Activated CD4-positive, alpha-beta T cell treated with anti-CD3 and anti-CD28 coated beads, Interleukin-2, Interleukin-4, amounts not matched to agents 100 ng/mL and 50 ng/mL, durations not matched to agents 16 hours and 8 hours (primary cell): ENCODE measurements around the gene BPIFB4.
"Not testable (repeated sequence)": the region's sequence is repeated elsewhere in the genome, so short reads cannot be mapped to it uniquely, and the experiment has no call there.

ENCODE experiments used
- DNase-seq: peaks from one replicate; pipeline ENCODE4 v3.0.0-alpha.2; 2020; ENCODE audit warnings: low spot score

The BPIFB4 gene

DNA sequence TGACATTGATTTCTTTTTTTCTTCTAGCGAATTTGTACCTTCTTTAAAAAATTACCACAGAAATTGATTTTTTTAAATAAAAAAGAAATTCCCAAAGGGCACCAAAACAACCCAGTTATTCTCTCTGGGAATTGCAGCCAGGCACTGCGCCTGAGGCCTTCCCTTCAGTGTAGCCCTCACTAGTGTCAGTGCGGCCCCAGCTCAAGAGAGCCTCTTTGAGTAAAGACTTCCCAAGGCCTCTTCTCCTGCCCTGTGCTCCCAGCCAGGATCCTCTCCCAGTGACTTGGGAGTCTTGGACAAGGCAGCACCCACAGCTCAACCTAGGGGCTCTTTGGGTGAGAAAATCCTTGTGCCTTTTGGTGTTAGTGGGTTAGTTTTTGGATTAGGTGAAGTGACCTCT is 41.5 kb downstream of the BPIFB4 start:
- DNase-seq, result no peak

DNA sequence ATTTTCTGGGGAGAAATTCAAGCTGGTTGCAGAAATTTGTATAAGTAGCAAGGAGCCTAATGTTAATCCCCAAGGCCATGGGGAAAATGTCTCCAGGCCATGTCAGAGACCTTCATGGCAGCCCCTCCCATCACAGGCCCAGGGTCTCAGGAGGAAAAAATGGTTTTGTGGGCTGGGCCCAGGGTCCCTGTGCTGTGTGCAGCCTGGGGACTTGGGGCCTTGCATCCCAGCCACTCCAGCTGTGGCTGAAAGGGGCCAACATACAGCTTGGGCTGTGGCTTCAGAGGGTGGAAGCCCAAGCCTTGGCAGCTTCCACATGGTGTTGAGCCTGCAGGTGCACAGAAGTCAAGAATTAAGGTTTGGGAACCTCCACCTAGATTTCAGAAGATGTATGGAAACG is 42.9 kb downstream of the BPIFB4 start:
- not testable (repeated sequence) for DNase-seq

DNA sequence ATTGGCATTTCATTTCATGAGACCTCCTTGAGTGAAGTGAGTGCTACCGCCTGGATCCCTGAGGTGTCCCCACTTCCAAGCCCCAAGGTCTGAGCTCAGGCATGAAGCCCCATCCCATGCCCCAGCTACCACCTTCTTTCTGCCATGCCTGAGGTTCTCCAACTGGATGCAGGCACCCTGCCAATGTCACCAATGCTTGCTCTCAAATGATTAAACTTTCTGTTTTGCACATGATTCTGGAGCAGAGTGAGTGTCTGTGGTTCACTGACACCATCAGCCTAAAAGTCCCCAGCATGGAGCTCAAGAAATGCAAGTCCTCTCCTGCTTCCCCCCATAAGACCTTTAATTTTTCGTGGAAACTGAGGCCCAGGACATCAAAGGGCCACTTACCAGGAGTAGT is 44.8 kb downstream of the BPIFB4 start:
- DNase-seq, result no peak

DNA sequence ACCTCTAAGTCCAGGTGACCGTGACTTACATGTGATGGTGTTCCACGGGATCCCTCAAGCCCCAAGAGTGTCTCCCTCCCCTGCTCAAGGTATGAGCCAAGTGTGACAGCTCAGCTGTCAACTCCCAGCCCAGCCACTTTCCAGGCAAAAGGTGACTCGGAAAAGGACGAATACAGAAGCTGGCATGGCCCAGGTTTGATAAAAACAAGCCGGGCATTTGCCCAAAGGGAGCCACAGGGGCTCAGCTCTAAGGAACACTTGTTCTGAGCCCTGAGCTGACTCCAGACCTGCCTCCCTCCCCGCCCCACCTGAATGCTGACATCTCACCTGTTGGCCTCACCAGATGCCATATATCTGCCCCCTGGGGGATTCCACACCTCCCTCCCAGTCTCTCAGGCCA is 45.6 kb downstream of the BPIFB4 start:
- DNase-seq, result no peak

DNA sequence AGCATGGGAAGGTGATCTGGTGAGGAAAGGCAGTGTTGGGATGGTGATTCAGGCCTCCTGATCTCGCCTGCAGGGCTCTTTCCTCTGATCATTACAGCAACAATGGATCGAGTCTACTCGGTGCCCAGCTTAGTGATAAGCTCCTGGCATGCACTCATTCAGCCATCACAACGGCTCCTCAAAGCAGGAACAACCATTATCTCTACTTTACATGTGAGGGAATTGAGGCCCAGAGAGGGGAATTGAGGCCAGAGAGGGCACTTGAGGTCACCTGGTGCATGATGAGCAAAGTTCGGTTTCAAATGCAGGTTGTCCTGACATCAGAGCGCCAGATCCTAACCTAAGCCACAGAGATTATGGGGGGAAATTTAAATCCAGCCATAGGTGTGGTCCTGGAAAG is 46.5 kb downstream of the BPIFB4 start:
- no peak for DNase-seq

DNA sequence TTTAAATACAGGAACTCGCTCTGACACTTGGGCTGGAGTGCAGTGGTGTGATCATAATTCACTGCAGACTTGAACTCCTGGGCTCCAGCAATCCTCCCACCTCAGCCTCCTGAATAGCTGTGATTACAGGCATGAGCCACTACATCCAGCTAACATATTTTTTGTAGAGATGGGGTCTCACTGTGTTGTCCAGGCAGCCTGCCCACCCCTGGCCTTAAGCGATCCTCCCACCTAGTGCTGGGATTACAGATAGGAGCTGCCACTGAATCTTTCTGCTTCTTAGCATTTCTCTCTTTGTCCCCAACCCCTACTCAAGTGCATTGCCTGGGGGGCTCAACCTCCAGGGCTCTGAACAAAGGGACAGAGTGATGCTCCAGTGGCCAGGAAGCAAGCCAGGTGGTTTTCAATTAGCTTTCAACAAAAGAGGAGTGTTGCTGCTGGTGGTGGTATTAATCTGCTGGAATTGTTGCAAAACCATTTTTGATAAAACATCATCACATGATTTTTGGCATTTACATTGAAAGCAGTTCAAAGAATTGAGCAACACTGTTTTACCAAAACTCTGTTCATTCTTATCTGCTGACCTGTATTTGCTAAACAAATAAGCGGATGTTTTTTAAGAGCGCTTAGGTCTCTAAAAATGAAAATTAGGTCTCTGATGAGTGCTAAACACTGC is 48.1 kb downstream of the BPIFB4 start:
- no peak for DNase-seq

DNA sequence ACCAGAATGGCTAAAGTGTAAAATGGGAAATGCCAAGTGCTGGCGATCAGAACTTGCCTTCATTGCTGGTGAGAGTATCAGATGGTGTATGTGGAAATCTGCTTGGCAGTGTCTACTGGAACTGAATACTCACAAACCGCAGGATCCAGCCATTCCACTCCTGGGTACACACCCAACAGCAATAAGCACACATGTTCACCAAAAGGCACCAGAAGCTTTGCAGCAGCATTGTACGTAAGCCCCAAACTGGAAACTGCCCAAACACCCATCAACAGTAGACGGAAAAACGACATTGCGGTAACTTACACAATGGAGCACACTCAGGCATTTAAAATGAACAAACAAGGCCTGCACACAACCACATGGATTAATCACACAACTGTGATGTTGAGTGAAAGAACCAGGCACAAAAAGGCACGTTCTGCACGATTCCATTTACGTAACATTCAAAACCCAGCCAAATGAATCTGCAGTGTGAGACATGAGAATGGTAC is 51.2 kb downstream of the BPIFB4 start:
- DNase-seq, result no peak

DNA sequence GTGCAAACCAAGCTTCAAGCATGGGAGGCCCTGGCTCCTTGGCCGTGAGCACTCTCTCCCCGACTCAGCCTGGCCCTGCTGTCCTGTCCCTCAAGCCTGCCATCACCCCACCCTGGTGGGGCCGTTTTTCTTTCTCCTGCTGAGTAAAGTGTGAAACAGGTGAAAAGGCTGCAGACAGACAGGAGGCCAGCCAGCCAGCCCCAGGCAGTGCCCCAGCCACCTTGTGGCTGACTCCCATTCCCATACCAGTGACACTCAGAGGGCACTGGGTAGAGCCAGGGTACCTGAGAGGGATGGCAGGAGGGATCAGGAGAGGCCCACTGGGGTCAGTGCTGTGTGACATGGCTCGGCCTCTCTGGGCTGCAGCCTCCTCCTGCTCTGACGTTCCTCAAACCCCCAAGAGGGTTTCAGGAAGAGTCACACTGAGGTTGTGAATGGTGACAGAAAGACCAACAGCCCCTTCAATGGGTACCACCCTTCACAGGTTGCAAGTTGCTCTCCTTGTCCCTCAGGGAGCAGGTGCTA is 52.6 kb downstream of the BPIFB4 start:
- no peak for DNase-seq

DNA sequence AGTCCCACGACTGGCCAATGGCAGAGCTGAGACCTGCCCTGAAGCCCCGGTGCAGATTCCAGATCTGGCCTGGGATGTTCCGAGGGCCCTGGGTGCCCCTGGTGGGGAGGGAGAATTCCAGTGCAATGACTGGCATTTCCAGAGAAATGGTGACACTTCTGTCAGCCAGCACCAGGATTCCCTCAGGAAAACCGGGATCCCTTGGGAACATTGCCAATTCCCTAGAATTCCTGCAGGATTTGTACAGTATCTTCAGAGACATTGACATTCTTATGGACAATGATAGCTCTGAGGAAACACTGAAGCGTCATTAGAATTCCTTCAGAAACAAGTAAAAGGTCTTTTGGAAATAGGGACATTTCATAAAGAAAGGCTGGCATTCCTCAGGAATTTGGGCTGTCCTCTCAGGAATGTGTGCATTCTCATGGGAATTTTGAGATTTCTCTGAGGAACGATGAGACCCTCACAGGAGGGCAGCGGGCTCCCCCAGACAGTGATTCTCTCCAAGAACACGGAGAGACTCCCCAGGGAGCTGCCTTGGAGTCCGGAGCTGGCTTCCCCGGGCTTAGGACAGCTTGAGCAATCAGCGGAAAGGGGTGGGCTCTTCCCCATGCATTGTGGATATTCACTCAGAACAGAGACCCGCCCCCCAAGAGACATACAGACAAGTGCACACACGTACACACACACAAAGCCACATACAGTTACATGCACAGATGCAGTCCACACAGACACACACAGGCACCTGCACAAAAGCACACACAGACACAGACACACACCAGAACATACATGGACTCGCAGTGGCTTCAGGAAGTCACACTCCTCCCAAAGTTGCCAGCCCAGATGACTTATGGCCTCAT is 53.3 kb downstream of the BPIFB4 start:
- no peak for DNase-seq

DNA sequence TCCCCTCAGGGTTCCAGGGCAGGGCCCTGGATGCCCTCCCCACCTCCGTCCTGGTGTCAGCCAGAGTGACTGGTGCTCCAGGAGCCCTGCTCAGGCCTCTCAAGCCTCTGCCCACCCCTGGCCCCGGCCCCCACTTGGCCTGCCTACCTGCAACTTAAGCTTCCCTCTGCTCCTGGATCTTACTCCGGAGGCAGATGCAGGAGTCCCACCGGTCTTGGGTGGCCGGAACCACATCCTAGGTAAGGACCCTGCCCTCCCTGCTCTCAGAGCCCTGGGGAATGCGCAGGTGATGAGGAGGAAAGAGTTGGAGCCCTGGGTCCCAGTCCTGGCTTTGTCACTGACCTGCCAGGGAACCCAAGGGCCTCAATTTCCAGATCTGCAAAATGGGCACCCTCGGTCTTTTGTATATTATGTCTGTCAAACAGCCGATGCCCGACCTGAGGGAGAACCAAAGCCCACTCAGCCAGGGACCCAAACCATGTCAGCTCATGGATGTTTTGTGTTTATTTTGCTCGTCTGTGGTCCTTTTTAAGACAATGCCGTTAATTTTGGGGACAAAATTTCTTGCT is 54.0 kb downstream of the BPIFB4 start:
- DNase-seq, result no peak

DNA sequence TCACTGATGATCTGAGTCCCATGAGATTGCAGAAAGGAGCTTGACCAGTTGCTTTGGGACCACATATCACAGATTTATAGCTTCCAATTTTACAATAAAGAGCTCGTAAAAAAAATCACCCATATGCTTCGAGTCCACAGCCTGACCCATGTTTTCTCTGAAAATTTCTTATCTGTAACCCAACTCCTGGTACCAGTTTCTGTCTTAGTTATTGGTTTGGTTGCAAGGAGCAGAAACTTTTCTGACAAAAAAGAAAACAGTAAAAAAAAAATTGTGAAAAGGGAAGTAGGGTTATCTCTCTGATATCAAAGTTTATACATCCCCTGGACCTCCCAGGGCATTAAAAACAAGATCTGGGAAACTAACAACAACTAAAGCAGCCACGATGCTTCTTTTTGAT is 57.8 kb downstream of the BPIFB4 start:
- no peak for DNase-seq

DNA sequence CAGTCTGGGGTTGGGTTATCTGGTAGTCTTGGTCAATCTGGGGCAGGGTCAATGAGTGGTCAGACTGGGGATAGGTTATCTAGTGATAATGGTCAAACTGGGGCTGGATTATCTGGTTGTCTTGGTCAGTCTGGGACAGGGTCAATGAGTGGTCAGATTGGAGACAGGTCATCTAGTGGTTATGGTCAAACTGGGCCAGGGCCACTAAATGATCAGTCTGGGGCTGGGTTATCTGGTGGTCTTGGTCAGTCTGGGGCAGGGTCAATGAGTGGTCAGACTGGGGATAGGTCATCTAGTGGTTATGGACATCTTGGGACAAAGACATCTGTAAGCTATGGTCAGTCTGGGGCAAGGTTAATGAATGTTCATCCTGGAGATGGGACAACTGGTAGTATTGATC is 60.0 kb downstream of the BPIFB4 start:
- DNase-seq, result no peak

DNA sequence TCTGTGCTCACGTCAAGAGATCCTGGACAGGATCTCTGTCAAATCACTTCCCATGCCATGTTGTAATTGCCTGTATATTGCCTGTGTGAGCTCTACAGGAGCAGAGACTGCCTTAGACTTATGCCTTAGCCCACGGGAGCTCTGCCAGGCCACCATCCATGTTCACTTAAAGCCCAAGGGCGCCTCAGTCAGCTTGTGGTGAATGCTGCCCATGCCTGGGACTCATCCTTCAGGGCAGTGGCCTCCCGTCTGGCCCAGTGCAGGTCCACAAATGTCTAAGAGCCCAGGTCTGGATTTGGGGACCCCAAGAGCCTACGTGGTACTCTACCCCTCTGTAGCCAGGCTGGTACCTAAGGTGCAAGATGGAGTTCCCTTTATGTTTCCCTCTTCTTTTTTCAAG is 66.1 kb downstream of the BPIFB4 start:
- no peak for DNase-seq

DNA sequence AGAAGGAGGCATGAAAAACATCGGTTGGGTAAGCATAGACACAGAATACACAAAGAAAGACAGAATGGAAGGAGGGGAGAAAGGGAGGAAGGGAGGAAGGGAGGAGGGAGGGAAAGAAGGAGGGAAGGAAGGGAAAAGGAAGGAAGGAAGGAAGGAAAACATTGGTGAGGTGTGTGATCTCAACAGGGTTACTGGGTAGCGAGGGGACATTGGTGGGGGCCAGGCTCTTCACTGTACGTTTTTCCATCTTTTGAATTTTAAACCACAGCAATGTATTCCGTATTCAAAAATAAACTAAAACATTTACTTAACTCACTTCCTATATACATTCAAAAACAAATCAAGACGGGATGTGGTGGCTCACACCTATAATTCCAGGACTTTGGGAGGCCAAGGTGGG is 67.9 kb downstream of the BPIFB4 start:
- no peak for DNase-seq

DNA sequence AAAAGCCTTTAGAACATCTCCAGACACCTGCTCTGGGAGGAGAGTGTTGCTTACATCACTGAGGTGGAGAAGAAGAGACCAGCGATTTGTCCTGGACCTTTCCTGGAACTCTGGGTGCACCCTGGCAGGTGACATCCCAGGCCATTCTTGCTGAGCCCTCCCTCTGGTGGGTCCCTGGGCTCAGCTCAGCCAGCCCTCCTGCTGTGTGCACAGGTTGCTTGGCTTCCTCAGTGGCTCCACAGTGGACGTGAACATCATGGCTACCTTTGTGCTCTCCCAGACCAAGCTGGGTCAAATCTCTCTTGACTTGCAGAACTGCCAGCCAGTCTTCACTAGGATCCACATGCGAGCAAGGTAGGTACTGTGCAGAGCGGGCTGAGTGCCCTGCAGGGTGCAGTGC is 68.6 kb downstream of the BPIFB4 start:
- DNase-seq, result no peak

DNA sequence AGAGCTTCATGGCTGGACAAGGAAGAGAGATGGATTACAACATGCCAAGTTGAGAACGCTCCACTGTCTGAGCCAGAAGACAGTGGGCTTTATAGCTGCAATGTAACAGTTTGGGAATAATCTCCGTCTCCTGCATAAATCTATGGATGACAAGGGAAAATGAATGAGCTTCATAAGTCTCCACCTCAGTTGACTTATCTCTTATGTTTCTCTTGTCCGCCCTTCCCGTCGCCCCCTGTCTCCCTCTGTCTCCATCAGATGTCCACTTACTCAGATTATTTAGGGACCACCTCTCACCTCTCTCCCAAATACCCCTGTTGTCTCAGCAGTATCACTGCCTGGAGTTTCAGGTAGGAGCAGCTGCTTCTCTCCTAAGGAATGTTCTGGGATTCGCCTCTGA is 74.8 kb downstream of the BPIFB4 start:
- DNase-seq, result no peak

DNA sequence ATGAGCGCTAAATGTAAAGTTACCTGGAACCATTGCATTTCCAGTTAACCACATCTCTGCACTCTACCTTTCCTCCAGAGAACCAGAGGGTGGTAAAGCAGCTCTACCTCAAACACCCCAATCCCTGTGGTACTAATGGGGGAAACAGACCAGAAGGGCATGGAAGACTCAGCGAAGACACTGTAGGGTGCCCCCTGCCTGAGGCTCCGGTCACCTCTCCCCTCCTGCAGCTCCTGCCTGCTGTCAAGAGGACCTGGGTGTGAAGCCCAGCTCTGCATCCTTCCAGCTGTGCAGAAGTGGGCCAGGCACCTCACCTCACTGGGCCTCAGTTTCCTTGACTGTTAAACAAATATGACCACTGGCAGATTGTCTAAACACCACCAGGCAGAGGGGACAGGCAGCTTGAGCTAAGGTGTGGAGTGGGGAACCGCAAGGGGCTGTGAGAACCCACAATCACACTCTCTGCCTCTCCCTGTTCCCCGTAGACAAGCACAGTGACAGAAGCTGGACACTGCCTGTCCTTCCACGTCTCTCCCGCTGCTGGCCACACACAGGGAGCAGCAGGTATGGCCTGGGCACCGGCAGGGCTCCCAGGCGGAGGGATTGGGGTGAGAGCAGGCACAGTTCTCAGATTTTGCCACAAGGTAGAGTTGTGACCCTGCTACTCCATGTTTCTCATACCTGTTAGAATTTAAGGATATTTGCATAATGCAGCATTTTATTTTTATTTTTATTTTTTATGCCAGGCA is 79.4 kb downstream of the BPIFB4 start:
- no peak for DNase-seq

DNA sequence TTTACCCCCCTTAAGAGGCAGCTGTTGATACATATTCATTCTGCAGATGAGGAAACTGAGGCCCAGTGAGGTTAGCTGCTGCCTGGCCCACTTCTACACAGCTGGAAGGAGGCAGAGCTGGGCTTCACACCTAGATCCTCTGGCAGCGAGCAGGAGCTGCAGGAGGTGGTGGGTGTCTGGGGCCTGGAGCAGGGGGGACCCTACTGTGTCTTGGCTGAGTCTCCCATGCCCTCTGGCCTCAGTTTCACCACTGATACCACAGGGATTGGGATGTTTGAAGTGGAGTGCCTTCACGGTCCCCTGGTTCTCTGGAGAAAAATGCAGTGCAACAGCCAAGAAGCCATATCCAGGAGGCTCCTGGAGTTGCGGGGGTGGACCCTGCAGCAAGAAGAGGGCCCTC is 80.3 kb downstream of the BPIFB4 start:
- no peak for DNase-seq

DNA sequence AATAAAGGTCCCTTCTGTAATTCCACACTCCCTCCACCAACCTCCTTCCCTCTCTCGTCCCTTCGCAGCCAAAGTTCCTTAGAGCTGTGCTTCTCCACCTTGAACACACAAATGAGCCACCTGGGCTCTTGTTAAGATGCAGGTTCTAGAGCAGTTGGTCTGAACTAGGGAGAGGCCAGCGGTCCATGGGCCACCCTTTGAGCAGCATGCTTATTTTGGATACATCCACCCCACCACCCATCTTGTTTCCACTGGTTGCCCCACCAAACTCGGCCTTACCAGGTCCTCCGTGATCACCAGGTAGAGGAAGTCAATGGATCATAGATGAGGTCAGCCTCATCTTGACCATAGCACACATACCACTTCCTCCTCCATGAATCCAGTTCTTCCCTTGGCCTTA is 81.2 kb downstream of the BPIFB4 start:
- no peak for DNase-seq
